Parathyroid adenoma (tissue), 2 donors: Measurements from ENCODE around the gene ASTN2.

Experiments used
- H2AFZ ChIP-seq: fragments of 300-600 bp; sonication (generic); one replicate; pipeline ENCODE4 v1.7.0; 2017; ENCODE audit warnings: antibody characterized with exemption, mild to moderate bottlenecking
- H3K27ac ChIP-seq: fragments of 300-600 bp; sonication (generic); one replicate; pipeline ENCODE4 v1.7.0; 2017
- H3K27me3 ChIP-seq: fragments of 300-600 bp; sonication (generic); one replicate; pipeline ENCODE4 v1.7.0; 2017; ENCODE audit warnings: low read length; ENCODE audit not compliant: control insufficient read depth, insufficient read depth
- H3K36me3 ChIP-seq: fragments of 300-600 bp; sonication (generic); one replicate; pipeline ENCODE4 v1.7.0; 2017; ENCODE audit warnings: low read length; ENCODE audit not compliant: control insufficient read depth, insufficient read depth
- H3K4me1 ChIP-seq: fragments of 300-600 bp; sonication (generic); one replicate; pipeline ENCODE4 v1.7.0; 2017; ENCODE audit warnings: control low read depth
- H3K4me2 ChIP-seq: fragments of 300-600 bp; sonication (generic); one replicate; pipeline ENCODE4 v1.7.0; 2017; ENCODE audit warnings: low read length
- H3K4me3 ChIP-seq: fragments of 300-600 bp; sonication (generic); one replicate; pipeline ENCODE4 v1.7.0; 2017; ENCODE audit warnings: low read depth, low read length
- H3K79me2 ChIP-seq: fragments of 300-600 bp; sonication (generic); one replicate; pipeline ENCODE4 v1.7.0; 2017; ENCODE audit warnings: control low read depth
- H3K9ac ChIP-seq: fragments of 300-600 bp; sonication (generic); one replicate; pipeline ENCODE4 v1.7.0; 2017; ENCODE audit warnings: mild to moderate bottlenecking
- H3K9me3 ChIP-seq: fragments of 300-600 bp; sonication (generic); one replicate; pipeline ENCODE4 v1.7.0; 2017; ENCODE audit warnings: low read length; ENCODE audit not compliant: control insufficient read depth
- CTCF ChIP-seq: fragments of 300-600 bp; sonication (generic); IDR thresholded peaks from one replicate; pipeline ENCODE4 v1.7.0; 2017; ENCODE audit warnings: antibody characterized with exemption, mild to moderate bottlenecking
- donor health status: primary hyperparathyroidism.

The ASTN2 gene

GRCh38 chr9:116524778-116525470 is 889.9 kb downstream of the ASTN2 start:
- Histone ChIP-seq H3K9me3 (no peaks in the 10 kb centered on the region), H3K27ac (no peak overlapping the region), H3K36me3 (no peaks in the 10 kb centered on the region), H3K9ac (no peak overlapping the region), H2AFZ (no peak overlapping the region), H3K4me1 (no peaks in the 10 kb centered on the region), H3K4me2 (no peak overlapping the region), H3K4me3 (no peak overlapping the region), H3K27me3 (no peaks in the 10 kb centered on the region), H3K79me2 (no peaks in the 10 kb centered on the region)
- no peak for TF ChIP-seq CTCF

- Histone ChIP-seq H2AFZ (no peak overlapping the region), H3K9me3 (no peaks in the 10 kb centered on the region), H3K27ac (no peak overlapping the region), H3K4me1 (no peaks in the 10 kb centered on the region), H3K36me3 (no peaks in the 10 kb centered on the region), H3K4me3 (no peak overlapping the region), H3K4me2 (no peak overlapping the region), H3K27me3 (no peaks in the 10 kb centered on the region), H3K79me2 (no peaks in the 10 kb centered on the region), H3K9ac (no peak overlapping the region)
- no peak for TF ChIP-seq CTCF
Observed at GRCh38 chr9:116520218-116520617, 894.6 kb downstream of the ASTN2 start.

- Histone ChIP-seq H3K4me3 (no peak overlapping the region), H3K9ac (no peak overlapping the region), H3K27ac (no peak overlapping the region), H3K4me1 (no peaks in the 10 kb centered on the region), H2AFZ (no peak overlapping the region), H3K4me2 (no peak overlapping the region), H3K36me3 (no peaks in the 10 kb centered on the region), H3K9me3 (no peaks in the 10 kb centered on the region), H3K79me2 (no peaks in the 10 kb centered on the region), H3K27me3 (no peaks in the 10 kb centered on the region)
- TF ChIP-seq CTCF: no peak
Observed at GRCh38 chr9:116516456-116516855, 898.4 kb downstream of the ASTN2 start.

GRCh38 chr9:116515541-116515940 is 899.3 kb downstream of the ASTN2 start:
- Histone ChIP-seq H3K4me3 (no peak overlapping the region), H3K4me2 (no peak overlapping the region), H2AFZ (no peak overlapping the region), H3K79me2 (no peaks in the 10 kb centered on the region), H3K27me3 (no peaks in the 10 kb centered on the region), H3K9me3 (no peaks in the 10 kb centered on the region), H3K36me3 (no peaks in the 10 kb centered on the region), H3K4me1 (no peaks in the 10 kb centered on the region), H3K9ac (no peak overlapping the region), H3K27ac (no peak overlapping the region)
- TF ChIP-seq CTCF: no peak

GRCh38 chr9:116506685-116507084 is 908.2 kb downstream of the ASTN2 start:
- Histone ChIP-seq H3K27me3 (no peaks in the 10 kb centered on the region), H3K9ac (no peak overlapping the region), H3K9me3 (no peaks in the 10 kb centered on the region), H3K4me1 (no peaks in the 10 kb centered on the region), H2AFZ (no peak overlapping the region), H3K36me3 (no peaks in the 10 kb centered on the region), H3K27ac (no peak overlapping the region), H3K4me3 (no peak overlapping the region), H3K4me2 (no peak overlapping the region), H3K79me2 (no peaks in the 10 kb centered on the region)
- TF ChIP-seq CTCF: no peak
